ENCODE results near the gene ENTR1. TPM values are rescaled to one million over a fixed set of nuclear protein-coding genes. Genes with fewer than 3 reads are reported as not detected.

The ENTR1 gene
- total and polyA plus RNA-seq, 2 donors (not counting 1 experiment from before 2014, with no cell fraction given): 77.7 to 86.3 TPM

DNA sequence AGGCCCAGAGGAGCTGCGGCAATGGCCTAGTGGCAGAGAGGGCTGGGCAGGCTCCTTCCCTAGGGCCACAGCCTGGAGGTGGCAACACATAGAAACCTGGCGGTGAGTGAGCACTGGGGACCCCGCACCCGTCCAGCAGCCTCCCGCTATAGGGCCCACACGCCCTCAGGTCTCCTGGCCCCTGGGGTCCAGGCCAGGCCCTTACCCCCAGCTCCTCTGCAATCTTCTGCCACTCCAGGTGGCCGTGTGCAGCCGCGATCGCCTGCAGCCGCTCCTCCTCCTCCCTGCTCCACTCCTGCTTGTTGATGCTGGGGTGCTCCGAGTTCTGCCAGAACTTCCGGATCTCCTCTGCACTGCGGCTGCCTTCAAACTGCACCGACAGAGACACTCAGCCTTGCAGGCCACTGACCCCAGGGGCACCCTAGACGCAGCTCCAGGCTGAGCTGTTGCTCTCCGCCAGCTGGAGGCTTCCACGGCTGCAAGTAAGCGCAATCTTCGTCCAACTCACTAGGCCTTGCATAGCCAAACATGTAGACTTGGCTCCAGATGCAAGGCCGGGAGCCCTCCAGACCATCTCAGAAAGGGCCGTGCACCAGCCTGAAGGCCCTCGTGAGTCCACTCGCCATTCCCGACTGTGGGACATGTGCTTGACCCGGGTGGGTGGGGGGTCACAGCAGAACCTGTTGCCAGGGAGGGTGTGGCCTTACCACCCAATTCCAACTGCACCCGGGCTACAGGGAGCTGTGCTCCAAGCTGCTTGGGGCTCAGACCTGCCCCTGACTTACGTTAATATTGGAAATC is 18.5 kb downstream of the ENTR1 start:
- Mint-ChIP-seq H3K4me3 (no peak overlapping the region), H3K27ac (no peak overlapping the region), H3K27me3 (no peaks in the 10 kb centered on the region), H3K4me1 (no peaks in the 10 kb centered on the region), H3K9me3 (ENCODE audit: insufficient read depth) (no peaks in the 10 kb centered on the region)
- H3K4me1 ChIP-seq (ENCODE audit: control insufficient read depth in 2 of 2, insufficient read depth in 2 of 2, low read length in 2 of 2): no peaks in the 10 kb centered on the region
- 98% methylated on average over 28 of the region's 28 CpGs for WGBS (ENCODE audit: insufficient coverage)
- H4K20me1 ChIP-seq (ENCODE audit: control insufficient read depth, insufficient read depth, low read length, poor library complexity, severe bottlenecking): peaks cover 2% of the 10 kb centered on the region
- ATAC-seq (ENCODE audit: low read depth) (no peak), DNase-seq (no peak)
- no peak overlapping the region for H3K4me3 ChIP-seq (ENCODE audit: control extremely low read depth in 1 of 5, extremely low read depth in 1 of 5, insufficient read depth in 1 of 5, low read depth in 2 of 5, low read length in 4 of 5)
- no peaks in the 10 kb centered on the region for H3K27me3 ChIP-seq (replicated peaks in 1 of 4; ENCODE audit: control extremely low read depth in 1 of 4, control insufficient read depth in 3 of 4, insufficient read depth in 4 of 4, low read length in 3 of 4)
- no peaks in the 10 kb centered on the region for H3K9me3 ChIP-seq (ENCODE audit: control extremely low read depth in 1 of 3, control insufficient read depth in 2 of 3, insufficient read depth in 1 of 3, low read length in 2 of 3)
- H2AFZ ChIP-seq (ENCODE audit: insufficient read depth, low read depth, low read length, poor library complexity, severe bottlenecking): no peak overlapping the region
- no peak overlapping the region for H3K9ac ChIP-seq (ENCODE audit: low read length)
- ChIA-PET POLR2A (interaction anchor here (1.1 kb wide), 1 partner anchor 12 kb away, joined by 3 read pairs; no protein-coding TSS in a partner anchor), CTCF (no interaction called here)
- H3K27ac ChIP-seq (ENCODE audit: low read length in 2 of 2): no peak overlapping the region
- peaks cover 9% of the 10 kb centered on the region for H3K79me2 ChIP-seq (ENCODE audit: control insufficient read depth, insufficient read depth, low read length)
- intact Hi-C loops (cut with micrococcal nuclease): no loop called here
- no peak for TF ChIP-seq EZH2 (IDR thresholded peaks at IDR 0.05; ENCODE audit: borderline replicate concordance, insufficient read depth, low read depth, low read length, poor library complexity, severe bottlenecking)
- TF ChIP-seq, protein P1, sequence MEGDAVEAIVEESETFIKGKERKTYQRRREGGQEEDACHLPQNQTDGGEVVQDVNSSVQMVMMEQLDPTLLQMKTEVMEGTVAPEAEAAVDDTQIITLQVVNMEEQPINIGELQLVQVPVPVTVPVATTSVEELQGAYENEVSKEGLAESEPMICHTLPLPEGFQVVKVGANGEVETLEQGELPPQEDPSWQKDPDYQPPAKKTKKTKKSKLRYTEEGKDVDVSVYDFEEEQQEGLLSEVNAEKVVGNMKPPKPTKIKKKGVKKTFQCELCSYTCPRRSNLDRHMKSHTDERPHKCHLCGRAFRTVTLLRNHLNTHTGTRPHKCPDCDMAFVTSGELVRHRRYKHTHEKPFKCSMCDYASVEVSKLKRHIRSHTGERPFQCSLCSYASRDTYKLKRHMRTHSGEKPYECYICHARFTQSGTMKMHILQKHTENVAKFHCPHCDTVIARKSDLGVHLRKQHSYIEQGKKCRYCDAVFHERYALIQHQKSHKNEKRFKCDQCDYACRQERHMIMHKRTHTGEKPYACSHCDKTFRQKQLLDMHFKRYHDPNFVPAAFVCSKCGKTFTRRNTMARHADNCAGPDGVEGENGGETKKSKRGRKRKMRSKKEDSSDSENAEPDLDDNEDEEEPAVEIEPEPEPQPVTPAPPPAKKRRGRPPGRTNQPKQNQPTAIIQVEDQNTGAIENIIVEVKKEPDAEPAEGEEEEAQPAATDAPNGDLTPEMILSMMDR (IDR thresholded peaks at IDR 0.05): no peak
- H3K36me3 ChIP-seq (replicated peaks in 1 of 2; ENCODE audit: control extremely low read depth in 1 of 2, control insufficient read depth in 1 of 2, extremely low read depth in 1 of 2, insufficient read depth in 2 of 2, low read length in 1 of 2): peaks cover 1 to 85% of the 10 kb centered on the region in 2 experiments
- no peak overlapping the region for H3K4me2 ChIP-seq (replicated peaks; ENCODE audit: low read depth, low read length, poor library complexity, severe bottlenecking)

DNA sequence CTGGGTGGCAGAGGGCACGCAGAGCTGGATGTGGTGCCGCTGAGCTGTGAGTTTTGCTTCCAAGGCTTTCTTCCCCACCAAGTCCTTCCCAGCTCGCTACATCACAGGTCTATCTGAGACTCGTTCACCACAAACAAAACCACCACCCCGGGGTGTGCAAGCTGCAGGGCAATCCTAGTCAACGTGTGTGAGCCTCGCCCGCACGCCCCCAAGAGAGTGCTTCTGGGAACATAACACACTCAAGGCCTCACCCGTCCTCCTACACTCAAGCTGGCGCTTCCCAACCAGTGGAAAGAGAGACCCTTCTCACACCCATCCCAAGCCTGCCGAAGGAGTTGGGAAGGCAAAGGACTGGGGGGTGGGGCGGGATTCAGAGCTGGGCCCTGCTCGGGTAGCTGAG is 21.0 kb downstream of the ENTR1 start:
- peaks cover 2% of the 10 kb centered on the region for H3K79me2 ChIP-seq (ENCODE audit: control insufficient read depth, insufficient read depth, low read length)
- no peaks in the 10 kb centered on the region for H3K27me3 ChIP-seq (replicated peaks in 1 of 4; ENCODE audit: control extremely low read depth in 1 of 4, control insufficient read depth in 3 of 4, insufficient read depth in 4 of 4, low read length in 3 of 4)
- POLR2A ChIA-PET: no interaction called here
- H3K9me3 Mint-ChIP-seq (ENCODE audit: insufficient read depth): no peaks in the 10 kb centered on the region
- no peaks in the 10 kb centered on the region for H3K4me1 Mint-ChIP-seq
- no peak overlapping the region for H3K27ac Mint-ChIP-seq
- ATAC-seq (ENCODE audit: low read depth): no peak
- peaks cover 0 to 61% of the 10 kb centered on the region in 2 experiments for H3K36me3 ChIP-seq (replicated peaks in 1 of 2; ENCODE audit: control extremely low read depth in 1 of 2, control insufficient read depth in 1 of 2, extremely low read depth in 1 of 2, insufficient read depth in 2 of 2, low read length in 1 of 2)
- H3K9me3 ChIP-seq (ENCODE audit: control extremely low read depth in 1 of 3, control insufficient read depth in 2 of 3, insufficient read depth in 1 of 3, low read length in 2 of 3): no peaks in the 10 kb centered on the region
- H3K4me3 ChIP-seq (ENCODE audit: control extremely low read depth in 1 of 5, extremely low read depth in 1 of 5, insufficient read depth in 1 of 5, low read depth in 2 of 5, low read length in 4 of 5): no peak overlapping the region
- CTCF ChIA-PET: no interaction called here
- H3K27me3 Mint-ChIP-seq: no peaks in the 10 kb centered on the region
- H3K4me3 Mint-ChIP-seq: no peak overlapping the region
- no peak for TF ChIP-seq EZH2 (IDR thresholded peaks at IDR 0.05; ENCODE audit: borderline replicate concordance, insufficient read depth, low read depth, low read length, poor library complexity, severe bottlenecking)
- TF ChIP-seq, protein P1 (IDR thresholded peaks at IDR 0.05): no peak
- no peak for DNase-seq
- intact Hi-C loops (cut with micrococcal nuclease): no loop called here
- H3K4me2 ChIP-seq (replicated peaks; ENCODE audit: low read depth, low read length, poor library complexity, severe bottlenecking): no peak overlapping the region
- H3K4me1 ChIP-seq (ENCODE audit: control insufficient read depth in 2 of 2, insufficient read depth in 2 of 2, low read length in 2 of 2): no peaks in the 10 kb centered on the region
- 80% methylated on average over 7 of the region's 14 CpGs for WGBS (ENCODE audit: insufficient coverage)
- H4K20me1 ChIP-seq (ENCODE audit: control insufficient read depth, insufficient read depth, low read length, poor library complexity, severe bottlenecking): no peaks in the 10 kb centered on the region
- H2AFZ ChIP-seq (ENCODE audit: insufficient read depth, low read depth, low read length, poor library complexity, severe bottlenecking): no peak overlapping the region
- no peak overlapping the region for H3K27ac ChIP-seq (ENCODE audit: low read length in 2 of 2)
- no peak overlapping the region for H3K9ac ChIP-seq (ENCODE audit: low read length)

Data from B cell (primary cell).